ENCODE data around the gene ACIN1. TPM values are rescaled to one million over a fixed set of nuclear protein-coding genes. Genes with fewer than 3 reads are reported as not detected.

ACIN1 gene
- total and polyA plus RNA-seq, 2 of the 13 experiments (the other 11 are each of a cell fraction or from before 2014, with no cell fraction given): 165 to 183 TPM

DNA sequence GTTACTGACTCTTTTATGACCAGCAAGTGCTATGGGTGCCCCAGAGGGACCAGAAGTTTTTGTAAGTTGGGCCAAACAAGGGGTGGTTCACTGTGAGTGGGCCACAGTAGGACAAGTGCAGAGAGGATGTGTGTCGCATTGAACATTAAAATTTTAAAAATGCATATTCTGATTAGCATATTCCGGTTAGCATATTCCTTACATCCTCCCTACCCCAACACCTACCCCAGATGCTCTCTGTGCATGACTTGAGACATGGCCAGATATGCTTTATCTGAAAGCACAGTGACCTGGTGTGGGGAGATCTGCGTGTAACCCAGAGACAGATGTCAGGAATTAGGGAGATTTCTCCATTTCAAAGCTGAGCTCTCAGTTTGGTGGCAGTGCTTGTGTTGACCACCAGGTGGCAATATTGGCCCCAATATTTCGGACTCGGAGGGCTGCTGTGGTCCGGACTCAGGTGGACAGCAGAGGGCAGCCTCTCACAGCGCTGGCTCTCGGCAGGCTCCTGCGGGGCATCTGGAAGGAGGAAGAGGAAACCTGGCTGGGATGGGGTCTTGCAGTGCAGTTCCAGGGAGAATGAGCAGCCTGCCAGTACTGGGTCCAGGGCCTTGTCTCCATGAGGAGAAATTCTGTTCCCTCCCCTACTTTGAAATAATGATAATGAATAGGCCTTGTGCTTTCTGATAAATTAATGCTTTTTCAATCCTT is 25.8 kb upstream of the ACIN1 start (continued):
- TF ChIP-seq ZHX2 (IDR thresholded peaks at IDR 0.05; ENCODE audit: low read depth): peak; percentile 60; the same call in 1 of the 2 replicates
- TF ChIP-seq ZHX2 (CRISPR knock-in tag; IDR thresholded peaks at IDR 0.05; ENCODE audit: borderline replicate concordance): no peak
- no peak for TF ChIP-seq ZNF713 (CRISPR knock-in tag; IDR thresholded peaks at IDR 0.05)
- TF ChIP-seq ZFP36L1 (CRISPR knock-in tag; IDR thresholded peaks at IDR 0.05): no peak
- TF ChIP-seq ZFP90 (CRISPR knock-in tag; IDR thresholded peaks at IDR 0.05; ENCODE audit: borderline replicate concordance): peak; percentile 48; the same call in 1 of the 2 replicates
- peak; percentile 99 for TF ChIP-seq KDM2A (CRISPR knock-in tag; IDR thresholded peaks at IDR 0.05; ENCODE audit: borderline replicate concordance, low read depth)
- peak; percentile 62; the same call in 1 of the 2 replicates for TF ChIP-seq ZNF704 (CRISPR knock-in tag; IDR thresholded peaks at IDR 0.05; ENCODE audit: borderline replicate concordance)
- no peak for TF ChIP-seq ZBTB21 (CRISPR knock-in tag; IDR thresholded peaks at IDR 0.05)
- peak; percentile 43; the same call in 1 of the 2 replicates for TF ChIP-seq ZNF83 (CRISPR knock-in tag; IDR thresholded peaks at IDR 0.05; ENCODE audit: borderline replicate concordance)
- 0 out of 2 replicates have a peak, but pooled peaks have one; percentile 65 for TF ChIP-seq ZFP36L2 (CRISPR knock-in tag; IDR thresholded peaks at IDR 0.05)
- no peak for TF ChIP-seq SNAPC4 (CRISPR knock-in tag; IDR thresholded peaks at IDR 0.05)
- TF ChIP-seq RXRB (CRISPR knock-in tag; IDR thresholded peaks at IDR 0.05; ENCODE audit: borderline replicate concordance): peak; percentile 88
- TF ChIP-seq ATAD3A (CRISPR knock-in tag; IDR thresholded peaks at IDR 0.05): no peak
- peak; percentile 73 for TF ChIP-seq ETV5 (CRISPR knock-in tag; IDR thresholded peaks at IDR 0.05; ENCODE audit: borderline replicate concordance)
- peak; percentile 81 for TF ChIP-seq ZFP36 (IDR thresholded peaks at IDR 0.05; ENCODE audit: borderline replicate concordance, low read depth, low read length, partially characterized antibody)

Measured in HepG2 (cell line).